HepG2 (cell line): Measurements from ENCODE around the gene TYW1. TPM values are rescaled to one million over a fixed set of nuclear protein-coding genes. Genes with fewer than 3 reads are reported as not detected.

ENCODE experiments used
- ATAC-seq: fragments of 200-7000 bp; cut with Tn5 transposase; 3 replicates; pipeline ENCODE4 v1.9.1; 2020; ENCODE audit warnings: mild to moderate bottlenecking, moderate library complexity
- BruUV-seq: library from RNA; stranded (reverse); fragments of 400-500 nt; replicated peaks from 2 replicates; lab custom pipeline; 2021; lab: Mats Ljungman, UMichigan
- CTCF ChIA-PET: fragments of 300-600 bp; formaldehyde crosslinking; extraction: SDS; loops from one replicate; lab custom pipeline; 2021; ENCODE audit warnings: low total read pairs, inconsistent platforms, low intra/inter-chr PET ratio; lab: Yijun Ruan, JAX
- POLR2A ChIA-PET: fragments of 350-600 bp; sonication (Branson Sonifier 250); formaldehyde crosslinking; loops from one replicate; lab custom pipeline; 2020; ENCODE audit warnings: antibody characterized with exemption, inconsistent platforms; lab: Yijun Ruan, JAX
- DNase-seq: peaks from one replicate; pipeline ENCODE4 v3.0.0-alpha.2; 2015; ENCODE audit warnings: low spot score
- FAIRE-seq: peaks from 3 replicates; lab custom pipeline; 2011; peaks lifted over from hg19 to GRCh38; lab: Jason Lieb, UNC
- H2AFZ ChIP-seq: one replicate; pipeline ENCODE4 v1.6.1; 2011; ENCODE audit warnings: low read length, inconsistent platforms
- H3K27ac ChIP-seq: fragments of 300-600 bp; 3 replicates; pipeline ENCODE4 v1.8.0; 2011; ENCODE audit warnings: mixed run types, mild to moderate bottlenecking, mixed read lengths, low read length, inconsistent platforms; ENCODE audit not compliant: insufficient read depth; ENCODE audit errors: extremely low read length
- H3K27me3 ChIP-seq, 2 experiments: fragments of 200-600 bp in 1 of 2; 2 replicates in 1 of 2; 3 replicates in 1 of 2; pipeline versions ENCODE4 v1.6.0 to v1.8.0; 2011; ENCODE audit warnings: low read length in 2 of 2, mild to moderate bottlenecking in 2 of 2, moderate library complexity in 2 of 2, inconsistent platforms in 1 of 2; ENCODE audit not compliant: insufficient read depth in 2 of 2, control insufficient read depth in 1 of 2
- H3K36me3 ChIP-seq, 2 experiments: fragments of 200-600 bp in 1 of 2; replicated peaks in 1 of 2; 2 replicates in 1 of 2; 3 replicates in 1 of 2; pipeline versions ENCODE4 v1.5.1 to v1.8.0; 2011; ENCODE audit warnings: low read length in 2 of 2, inconsistent platforms in 1 of 2; ENCODE audit not compliant: insufficient read depth in 2 of 2, control insufficient read depth in 1 of 2
- H3K4me1 ChIP-seq: 2 replicates; pipeline ENCODE4 v1.5.1; 2012; ENCODE audit warnings: low read length, inconsistent platforms; ENCODE audit not compliant: insufficient read depth
- H3K4me2 ChIP-seq: 2 replicates; pipeline ENCODE4 v1.6.0; 2011; ENCODE audit warnings: low read depth, low read length, inconsistent platforms
- H3K4me3 ChIP-seq, 3 experiments: fragments of 200-600 bp in 1 of 3; sonication (generic), shearing (Covaris generic) in 1 of 3; replicated peaks in 1 of 3; 2 replicates each; pipeline ENCODE4 v1.5.1; 2011 to 2016; ENCODE audit warnings: low read length in 3 of 3, inconsistent platforms in 2 of 3, low read depth in 2 of 3, mild to moderate bottlenecking in 2 of 3, control low read depth in 1 of 3, mixed read lengths in 1 of 3; ENCODE audit not compliant: insufficient read depth in 1 of 3
- H3K79me2 ChIP-seq: one replicate; pipeline ENCODE4 v1.6.1; 2011; ENCODE audit warnings: low read length, inconsistent platforms; ENCODE audit not compliant: insufficient read depth
- H3K9ac ChIP-seq: 2 replicates; pipeline ENCODE4 v1.6.0; 2011; ENCODE audit warnings: mild to moderate bottlenecking, low read depth, low read length, inconsistent platforms; ENCODE audit not compliant: insufficient read depth
- H3K9me3 ChIP-seq: 2 replicates; pipeline ENCODE4 v1.5.1; 2012; ENCODE audit warnings: mild to moderate bottlenecking, low read length
- H4K20me1 ChIP-seq: 2 replicates; pipeline ENCODE4 v1.6.0; 2011; ENCODE audit warnings: inconsistent platforms, mild to moderate bottlenecking, low read length, moderate library complexity; ENCODE audit not compliant: insufficient read depth
- ZNF17 ChIP-seq: sonication (generic); formaldehyde crosslinking; IDR thresholded peaks from 2 replicates; pipeline ENCODE4 v1.5.0; 2020; ENCODE audit warnings: mild to moderate bottlenecking, missing genetic modification reagents
- ZNF891 ChIP-seq: sonication (generic); formaldehyde crosslinking; IDR thresholded peaks from 2 replicates; pipeline ENCODE4 v1.5.0; 2020; ENCODE audit warnings: mild to moderate bottlenecking, missing genetic modification reagents
- WGBS: methylation state at CpG from one replicate; pipeline ENCODE4 v1.1.6; 2017; ENCODE audit warnings: low lambda C conversion rate; 5-methylcytosine and 5-hydroxymethylcytosine counted together
- in situ Hi-C: cut with HindIII; loops from 2 replicates; pipeline ENCODE4 v1.10.0; 2017; ENCODE audit warnings: low pct_unique_long_range_greater_than_20kb; ENCODE audit not compliant: extremely low pct_ligation_motif_present
- intact Hi-C: fragments of 100-400 bp; cut with micrococcal nuclease; formaldehyde crosslinking; loops from one replicate; pipeline ENCODE4 v1.10.0; 2022; ENCODE audit not compliant: unreplicated experiment
- polyA plus RNA-seq, 8 experiments: library from polyadenylated mRNA; depleted of rRNA in 3 of 8; stranded (reverse) in 7 of 8; unstranded in 1 of 8; fragments of >200 nt; fragmentation: Illumina TruSeq in 4 of 8; extraction: Trizol in 4 of 8; gene quantifications; 2 replicates each; pipeline versions ENCODE4 v1.2.1 to v1.2.3, GENCODE V29; 2011 to 2016; ENCODE audit warnings: low read depth in 4 of 8, missing spikeins in 1 of 8, mixed read lengths in 1 of 8; ENCODE audit not compliant: insufficient read depth in 1 of 8
- total RNA-seq, 5 experiments: library from RNA; depleted of rRNA; stranded (reverse); fragments of >200 nt; fragmentation: Illumina TruSeq; extraction: Trizol; gene quantifications; 2 replicates each; pipeline ENCODE4 v1.2.3, GENCODE V29; 2016; ENCODE audit warnings: low read depth in 1 of 5
- TF ChIP-seq, protein P1 (sequence below): sonication (generic); formaldehyde crosslinking; IDR thresholded peaks from 2 replicates; pipeline ENCODE4 v1.4.0; 2020; ENCODE audit warnings: missing genetic modification reagents
- TF ChIP-seq, protein P2 (sequence below), 2 experiments: sonication (generic) in 1 of 2; formaldehyde crosslinking in 1 of 2; IDR thresholded peaks; 2 replicates each; pipeline versions ENCODE4 v1.5.1 to v1.6.1; 2011 to 2020; ENCODE audit warnings: borderline replicate concordance in 1 of 2, low read depth in 1 of 2, low read length in 1 of 2, mild to moderate bottlenecking in 1 of 2, missing genetic modification reagents in 1 of 2, moderate library complexity in 1 of 2

The TYW1 gene
- total and polyA plus RNA-seq, 2 of the 13 experiments (the other 11 are each of a cell fraction or from before 2014, with no cell fraction given) = 8.6 to 17.6 TPM

DNA sequence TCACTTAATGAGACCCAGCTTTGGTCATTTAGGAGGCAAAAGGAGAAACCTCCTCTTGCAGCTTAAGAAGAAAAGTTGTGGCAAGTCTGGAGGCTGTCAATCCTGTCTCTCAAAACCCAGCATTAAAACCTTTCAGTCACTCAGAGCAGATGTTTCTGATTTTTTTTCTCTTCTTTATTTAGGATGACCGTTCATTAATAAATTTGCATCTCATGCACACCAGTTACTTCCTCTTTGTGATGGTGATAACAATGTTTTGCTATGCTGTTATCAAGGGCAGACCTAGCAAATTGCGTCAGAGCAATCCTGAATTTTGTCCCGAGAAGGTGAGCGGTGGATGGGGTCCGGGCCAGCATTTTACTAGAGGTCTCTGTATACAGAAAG, 43.6 kb upstream of the TYW1 start:
- intact Hi-C loops = no loop called here
- FAIRE-seq = no peak
- H3K27ac ChIP-seq = no peak overlapping the region
- H3K27me3 ChIP-seq = no peaks in the 10 kb centered on the region
- no peaks in the 10 kb centered on the region for H3K79me2 ChIP-seq
- no peaks in the 10 kb centered on the region for H3K4me1 ChIP-seq
- ATAC-seq = no peak
- H3K9me3 ChIP-seq = no peaks in the 10 kb centered on the region
- no TSS peak for BruUV-seq
- 96% methylated on average over 5 of the region's 5 CpGs for WGBS
- TF ChIP-seq, protein P1, sequence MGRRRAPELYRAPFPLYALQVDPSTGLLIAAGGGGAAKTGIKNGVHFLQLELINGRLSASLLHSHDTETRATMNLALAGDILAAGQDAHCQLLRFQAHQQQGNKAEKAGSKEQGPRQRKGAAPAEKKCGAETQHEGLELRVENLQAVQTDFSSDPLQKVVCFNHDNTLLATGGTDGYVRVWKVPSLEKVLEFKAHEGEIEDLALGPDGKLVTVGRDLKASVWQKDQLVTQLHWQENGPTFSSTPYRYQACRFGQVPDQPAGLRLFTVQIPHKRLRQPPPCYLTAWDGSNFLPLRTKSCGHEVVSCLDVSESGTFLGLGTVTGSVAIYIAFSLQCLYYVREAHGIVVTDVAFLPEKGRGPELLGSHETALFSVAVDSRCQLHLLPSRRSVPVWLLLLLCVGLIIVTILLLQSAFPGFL (CRISPR knock-in tag) = no peak
- TF ChIP-seq ZNF17 (CRISPR knock-in tag) (no peak), ZNF891 (CRISPR knock-in tag) (no peak)
- TF ChIP-seq, protein P2, sequence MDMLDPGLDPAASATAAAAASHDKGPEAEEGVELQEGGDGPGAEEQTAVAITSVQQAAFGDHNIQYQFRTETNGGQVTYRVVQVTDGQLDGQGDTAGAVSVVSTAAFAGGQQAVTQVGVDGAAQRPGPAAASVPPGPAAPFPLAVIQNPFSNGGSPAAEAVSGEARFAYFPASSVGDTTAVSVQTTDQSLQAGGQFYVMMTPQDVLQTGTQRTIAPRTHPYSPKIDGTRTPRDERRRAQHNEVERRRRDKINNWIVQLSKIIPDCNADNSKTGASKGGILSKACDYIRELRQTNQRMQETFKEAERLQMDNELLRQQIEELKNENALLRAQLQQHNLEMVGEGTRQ (IDR thresholded peaks at IDR 0.05; ENCODE audit: low read depth, low read length) = no peak
- TF ChIP-seq, protein P2 (CRISPR knock-in tag; IDR thresholded peaks at IDR 0.05; ENCODE audit: borderline replicate concordance) = no peak
- H4K20me1 ChIP-seq = no peaks in the 10 kb centered on the region
- DNase-seq = no peak
- H2AFZ ChIP-seq = no peak overlapping the region
- in situ Hi-C loops = no loop called here
- H3K4me3 ChIP-seq = no peak overlapping the region
- ChIA-PET POLR2A (no interaction called here), CTCF (no interaction called here)
- H3K9ac ChIP-seq = no peak overlapping the region
- no peak overlapping the region for H3K4me2 ChIP-seq
- H3K36me3 ChIP-seq = peaks cover 21 to 82% of the 10 kb centered on the region in 2 experiments
